Subcutaneous abdominal adipose tissue (tissue), 5 donors: ENCODE data around the gene GLRA2.
"Not testable (repeated sequence)": the region's sequence is repeated elsewhere in the genome, so short reads cannot be mapped to it uniquely, and the experiment has no call there.

Experiments used
- H3K27ac ChIP-seq: one replicate; pipeline ENCODE4 v1.7.0; 2013; ENCODE audit warnings: low read depth, mild to moderate bottlenecking, inconsistent platforms, low read length, moderate library complexity
- H3K27me3 ChIP-seq, 5 donors: one replicate each; pipeline ENCODE4 v1.7.0; 2013; ENCODE audit warnings: low read length in 5 of 5, inconsistent platforms in 1 of 5; ENCODE audit not compliant: control insufficient read depth in 5 of 5, insufficient read depth in 4 of 5
- H3K36me3 ChIP-seq, 5 donors: one replicate each; pipeline ENCODE4 v1.7.0; 2013; ENCODE audit warnings: low read length in 5 of 5; ENCODE audit not compliant: control insufficient read depth in 5 of 5, insufficient read depth in 5 of 5
- H3K4me1 ChIP-seq, 5 donors: one replicate each; pipeline ENCODE4 v1.7.0; 2013; ENCODE audit warnings: low read length in 5 of 5, mild to moderate bottlenecking in 3 of 5, moderate library complexity in 1 of 5; ENCODE audit not compliant: control insufficient read depth in 5 of 5, insufficient read depth in 5 of 5
- H3K4me3 ChIP-seq, 5 donors: one replicate each; pipeline ENCODE4 v1.7.0; 2013; ENCODE audit warnings: low read length in 5 of 5, low read depth in 1 of 5
- H3K9ac ChIP-seq, 5 donors: one replicate each; pipeline ENCODE4 v1.7.0; 2013; ENCODE audit warnings: low read length in 5 of 5, mild to moderate bottlenecking in 4 of 5, moderate library complexity in 3 of 5
- H3K9me3 ChIP-seq, 5 donors: one replicate each; pipeline ENCODE4 v1.7.0; 2013; ENCODE audit warnings: low read length in 5 of 5; ENCODE audit not compliant: control insufficient read depth in 5 of 5
- donor health status: healthy.
- donor health status: healthy.
- donor health status: healthy.
- donor health status: healthy.
- donor health status: healthy.

Gene GLRA2

GRCh38 chrX:14590693-14591424, 61.5 kb downstream of the GLRA2 start:
- Histone ChIP-seq H3K9me3 (peaks cover 0 to 7% (median 3%) of the 10 kb centered on the region in 5 donors), H3K4me3 (no peak overlapping the region), H3K27ac (no peak overlapping the region), H3K9ac (no peak overlapping the region), H3K27me3 (peaks cover 0 to 5% (median 3%) of the 10 kb centered on the region in 5 donors), H3K4me1 (no peaks in the 10 kb centered on the region), H3K36me3 (no peaks in the 10 kb centered on the region)

GRCh38 chrX:14591976-14592375, 62.6 kb downstream of the GLRA2 start:
- peaks cover 0 to 4% (median 2%) of the 10 kb centered on the region in 5 donors for H3K9me3 ChIP-seq
- no peaks in the 10 kb centered on the region for H3K4me1 ChIP-seq
- H3K4me3 ChIP-seq = no peak overlapping the region
- no peak overlapping the region for H3K27ac ChIP-seq
- H3K27me3 ChIP-seq = peaks cover 0 to 9% (median 3%) of the 10 kb centered on the region in 5 donors
- no peaks in the 10 kb centered on the region for H3K36me3 ChIP-seq
- H3K9ac ChIP-seq = no peak overlapping the region

- Histone ChIP-seq H3K9me3 (no peaks in the 10 kb centered on the region), H3K27ac (no peak overlapping the region), H3K36me3 (no peaks in the 10 kb centered on the region), H3K4me1 (no peaks in the 10 kb centered on the region), H3K27me3 (peaks cover 0 to 9% (median 3%) of the 10 kb centered on the region in 5 donors), H3K4me3 (no peak overlapping the region), H3K9ac (no peak overlapping the region)
These were observed 65.2 kb downstream of the GLRA2 start for GRCh38 chrX:14594521-14594920.

GRCh38 chrX:14598330-14598729, 69.0 kb downstream of the GLRA2 start:
- Histone ChIP-seq H3K9me3 (no peaks in the 10 kb centered on the region), H3K9ac (no peak overlapping the region), H3K4me1 (no peaks in the 10 kb centered on the region), H3K27me3 (peaks cover 0 to 11% (median 3%) of the 10 kb centered on the region in 5 donors), H3K27ac (no peak overlapping the region), H3K36me3 (no peaks in the 10 kb centered on the region), H3K4me3 (no peak overlapping the region)

GRCh38 chrX:14607446-14607985, 78.2 kb downstream of the GLRA2 start:
- Histone ChIP-seq H3K27me3 (peaks cover 0 to 5% (median 3%) of the 10 kb centered on the region in 5 donors), H3K4me3 (no peak overlapping the region), H3K9me3 (no peaks in the 10 kb centered on the region), H3K27ac (no peak overlapping the region), H3K4me1 (no peaks in the 10 kb centered on the region), H3K36me3 (no peaks in the 10 kb centered on the region), H3K9ac (no peak overlapping the region)

GRCh38 chrX:14612450-14612849, 83.1 kb downstream of the GLRA2 start:
- not testable (repeated sequence) for H3K36me3 ChIP-seq, H3K27me3 ChIP-seq, H3K4me3 ChIP-seq, H3K4me1 ChIP-seq, H3K9me3 ChIP-seq, H3K27ac ChIP-seq, H3K9ac ChIP-seq

- H3K27me3 ChIP-seq = no peaks in the 10 kb centered on the region
- no peaks in the 10 kb centered on the region for H3K36me3 ChIP-seq
- H3K27ac ChIP-seq = no peak overlapping the region
- no peak overlapping the region for H3K4me3 ChIP-seq
- H3K9ac ChIP-seq = no peak overlapping the region
- H3K4me1 ChIP-seq = no peaks in the 10 kb centered on the region
- peaks cover 0 to 3% (median 0%) of the 10 kb centered on the region in 5 donors for H3K9me3 ChIP-seq
These were observed 87.0 kb downstream of the GLRA2 start for GRCh38 chrX:14616301-14616700.

- Histone ChIP-seq H3K9me3 (peaks cover 0 to 3% (median 0%) of the 10 kb centered on the region in 5 donors), H3K9ac (no peak overlapping the region), H3K36me3 (no peaks in the 10 kb centered on the region), H3K27ac (no peak overlapping the region), H3K4me3 (no peak overlapping the region), H3K4me1 (no peaks in the 10 kb centered on the region), H3K27me3 (no peaks in the 10 kb centered on the region)
These were observed 87.5 kb downstream of the GLRA2 start for GRCh38 chrX:14616836-14617235.

- Histone ChIP-seq H3K27ac (no peak overlapping the region), H3K27me3 (no peaks in the 10 kb centered on the region), H3K9ac (no peak overlapping the region), H3K4me1 (no peaks in the 10 kb centered on the region), H3K4me3 (no peak overlapping the region), H3K36me3 (no peaks in the 10 kb centered on the region), H3K9me3 (peaks cover 0 to 3% (median 0%) of the 10 kb centered on the region in 5 donors)
These were observed 89.0 kb downstream of the GLRA2 start for GRCh38 chrX:14618177-14618965.

- Histone ChIP-seq H3K4me3 (no peak overlapping the region), H3K27ac (no peak overlapping the region), H3K36me3 (no peaks in the 10 kb centered on the region), H3K27me3 (peaks cover 0 to 2% (median 0%) of the 10 kb centered on the region in 5 donors), H3K9ac (no peak overlapping the region), H3K4me1 (no peaks in the 10 kb centered on the region), H3K9me3 (no peaks in the 10 kb centered on the region)
These were observed 101.4 kb downstream of the GLRA2 start for GRCh38 chrX:14630733-14631132.
